Measurements from ENCODE around the gene BPIFB4.
A peak's percentile ranks its signal among the peaks of the same experiment; 100 is the strongest.
"Not testable (repeated sequence)": the region's sequence is repeated elsewhere in the genome, so short reads cannot be mapped to it uniquely, and the experiment has no call there.

BPIFB4 gene

GRCh38 chr20:33093074-33093473 is 13.6 kb downstream of the BPIFB4 start:
- Histone ChIP-seq H3K9ac (no peak overlapping the region), H3K79me2 (ENCODE audit: insufficient read depth, low read depth) (no peaks in the 10 kb centered on the region), H3K4me1 (ENCODE audit: low read depth, poor library complexity, severe bottlenecking) (peaks cover 4% of the 10 kb centered on the region), H3K27me3 (ENCODE audit: insufficient read depth, low read depth) (no peaks in the 10 kb centered on the region), H3K27ac (no peak overlapping the region), H3K4me2 (no peak overlapping the region), H4K20me1 (ENCODE audit: insufficient read depth) (no peaks in the 10 kb centered on the region), H2AFZ (ENCODE audit: low read depth) (no peak overlapping the region), H3K4me3 (IDR thresholded peaks at IDR 0.05; ENCODE audit: insufficient read depth, low read depth, low read length) (no peak overlapping the region), H3K36me3 (ENCODE audit: insufficient read depth) (no peaks in the 10 kb centered on the region)
- no peak for TF ChIP-seq CTCF (conservative IDR thresholded peaks at IDR 0.05; ENCODE audit: low read depth, low read length)

GRCh38 chr20:33093582-33093981 is 14.1 kb downstream of the BPIFB4 start:
- Histone ChIP-seq H3K27ac (no peak overlapping the region), H3K4me3 (IDR thresholded peaks at IDR 0.05; ENCODE audit: insufficient read depth, low read depth, low read length) (no peak overlapping the region), H3K4me1 (ENCODE audit: low read depth, poor library complexity, severe bottlenecking) (peaks cover 4% of the 10 kb centered on the region), H3K9ac (no peak overlapping the region), H4K20me1 (ENCODE audit: insufficient read depth) (no peaks in the 10 kb centered on the region), H3K4me2 (no peak overlapping the region), H3K36me3 (ENCODE audit: insufficient read depth) (no peaks in the 10 kb centered on the region), H2AFZ (ENCODE audit: low read depth) (no peak overlapping the region), H3K79me2 (ENCODE audit: insufficient read depth, low read depth) (no peaks in the 10 kb centered on the region), H3K27me3 (ENCODE audit: insufficient read depth, low read depth) (no peaks in the 10 kb centered on the region)
- TF ChIP-seq CTCF (conservative IDR thresholded peaks at IDR 0.05; ENCODE audit: low read depth, low read length), result no peak

GRCh38 chr20:33095249-33095648 is 15.8 kb downstream of the BPIFB4 start:
- H3K36me3 ChIP-seq (ENCODE audit: insufficient read depth), result no peaks in the 10 kb centered on the region
- no peak for TF ChIP-seq CTCF (conservative IDR thresholded peaks at IDR 0.05; ENCODE audit: low read depth, low read length)

GRCh38 chr20:33095902-33096584 is 16.6 kb downstream of the BPIFB4 start:
- not testable (repeated sequence) for H3K9ac ChIP-seq; H3K36me3 ChIP-seq (ENCODE audit: insufficient read depth); H2AFZ ChIP-seq (ENCODE audit: low read depth); H3K27me3 ChIP-seq (ENCODE audit: insufficient read depth, low read depth); H4K20me1 ChIP-seq (ENCODE audit: insufficient read depth); H3K79me2 ChIP-seq (ENCODE audit: insufficient read depth, low read depth); H3K27ac ChIP-seq; H3K4me1 ChIP-seq (ENCODE audit: low read depth, poor library complexity, severe bottlenecking); H3K4me3 ChIP-seq (IDR thresholded peaks at IDR 0.05; ENCODE audit: insufficient read depth, low read depth, low read length); H3K4me2 ChIP-seq
- peak; percentile 98 for TF ChIP-seq CTCF (conservative IDR thresholded peaks at IDR 0.05; ENCODE audit: low read depth, low read length)

More at GRCh38 chr20:33095249-33095648, 15.8 kb downstream of the BPIFB4 start:
- H3K79me2 ChIP-seq (ENCODE audit: insufficient read depth, low read depth), result no peaks in the 10 kb centered on the region
- H3K4me3 ChIP-seq (IDR thresholded peaks at IDR 0.05; ENCODE audit: insufficient read depth, low read depth, low read length), result no peak overlapping the region
- H4K20me1 ChIP-seq (ENCODE audit: insufficient read depth), result no peaks in the 10 kb centered on the region
- no peak overlapping the region for H3K4me2 ChIP-seq
- no peak overlapping the region for H3K27ac ChIP-seq
- H3K4me1 ChIP-seq (ENCODE audit: low read depth, poor library complexity, severe bottlenecking), result peaks cover 4% of the 10 kb centered on the region
- H2AFZ ChIP-seq (ENCODE audit: low read depth), result no peak overlapping the region
- H3K27me3 ChIP-seq (ENCODE audit: insufficient read depth, low read depth), result no peaks in the 10 kb centered on the region
- no peak overlapping the region for H3K9ac ChIP-seq
